GM23248 (cell line): ENCODE results near the gene KCTD4.

Experiments
- EZH2 ChIP-seq: fragments of 200-600 bp; sonication (generic); IDR thresholded peaks from 2 replicates; pipeline ENCODE4 v1.6.1; 2018; ENCODE audit warnings: antibody characterized with exemption, mild to moderate bottlenecking; ENCODE audit not compliant: insufficient read depth, poor library complexity, severe bottlenecking
- EZH2phosphoT487 ChIP-seq: fragments of 200-600 bp; sonication (generic); IDR thresholded peaks from 2 replicates; pipeline ENCODE4 v1.6.1; 2018; ENCODE audit warnings: antibody characterized with exemption, moderate library complexity, mild to moderate bottlenecking, low read depth; ENCODE audit not compliant: insufficient read depth

DNA sequence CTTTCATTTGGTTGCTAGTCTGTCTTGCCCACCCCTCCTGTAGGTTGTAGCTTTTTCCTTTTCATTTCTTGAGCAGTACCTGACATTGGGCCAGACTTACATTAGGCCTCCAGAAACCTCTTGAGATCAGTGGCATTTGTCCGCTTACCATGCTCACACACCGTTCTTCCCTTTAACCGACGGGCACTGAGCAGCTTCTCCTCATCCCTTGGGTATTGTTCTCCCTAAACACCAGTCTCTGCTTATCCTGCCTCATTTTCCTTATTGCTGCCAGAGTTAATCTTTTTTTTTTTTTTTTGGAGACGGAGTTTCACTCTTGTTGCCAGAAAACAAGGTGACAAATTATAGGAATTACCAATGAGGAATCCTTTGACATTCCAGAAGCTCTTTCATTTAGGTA is 27.2 kb upstream of the KCTD4 start:
- no peak for TF ChIP-seq EZH2
- no peak for TF ChIP-seq EZH2phosphoT487
